GM23338 (cell line): ENCODE results near the gene PTPRJ. TPM values are rescaled to one million over a fixed set of nuclear protein-coding genes. Genes with fewer than 3 reads are reported as not detected.

Experiments
- ATAC-seq: fragments of 200-7000 bp; cut with Tn5 transposase; 3 replicates; pipeline ENCODE4 v1.9.1; 2020
- DNase-seq: peaks from one replicate; pipeline ENCODE4 v3.0.0-alpha.2; 2015; ENCODE audit warnings: low spot score
- H2AFZ ChIP-seq: fragments of 200-600 bp; sonication (generic); 2 replicates; pipeline ENCODE4 v1.8.0; 2016; ENCODE audit warnings: antibody characterized with exemption, mild to moderate bottlenecking, moderate library complexity
- H3F3A ChIP-seq: fragments of 200-600 bp; sonication (generic); replicated peaks from 2 replicates; pipeline ENCODE4 v1.8.0; 2017; ENCODE audit warnings: antibody characterized with exemption, mixed run types, low read depth
- H3K27ac ChIP-seq: fragments of 200-600 bp; sonication (generic); 2 replicates; pipeline ENCODE4 v1.6.1; 2016; ENCODE audit warnings: low read depth
- H3K27me3 ChIP-seq: fragments of 200-600 bp; sonication (generic); 2 replicates; pipeline ENCODE4 v1.8.0; 2016; ENCODE audit warnings: mild to moderate bottlenecking, mixed run types, moderate library complexity; ENCODE audit not compliant: insufficient read depth
- H3K36me3 ChIP-seq: fragments of 200-600 bp; sonication (generic); 2 replicates; pipeline ENCODE4 v1.8.0; 2016; ENCODE audit warnings: mild to moderate bottlenecking; ENCODE audit not compliant: insufficient read depth
- H3K4me1 ChIP-seq: fragments of 200-600 bp; sonication (generic); 2 replicates; pipeline ENCODE4 v1.8.0; 2016; ENCODE audit warnings: mild to moderate bottlenecking, moderate library complexity; ENCODE audit not compliant: insufficient read depth
- H3K4me2 ChIP-seq: fragments of 200-600 bp; sonication (generic); 2 replicates; pipeline ENCODE4 v1.7.1; 2017; ENCODE audit warnings: mixed run types
- H3K4me3 ChIP-seq: fragments of 200-600 bp; sonication (generic); 2 replicates; pipeline ENCODE4 v1.6.1; 2016; ENCODE audit warnings: mixed run types
- H3K79me2 ChIP-seq: fragments of 200-600 bp; sonication (generic); replicated peaks from 2 replicates; pipeline ENCODE4 v1.8.0; 2017; ENCODE audit warnings: mild to moderate bottlenecking; ENCODE audit not compliant: insufficient read depth
- H3K9me2 ChIP-seq: fragments of 200-600 bp; sonication (generic); 2 replicates; pipeline ENCODE4 v1.8.0; 2017; ENCODE audit not compliant: insufficient read depth
- H4K20me1 ChIP-seq: fragments of 200-600 bp; sonication (generic); replicated peaks from 2 replicates; pipeline ENCODE4 v1.8.0; 2017; ENCODE audit warnings: mild to moderate bottlenecking; ENCODE audit not compliant: insufficient read depth
- H3K27ac Mint-ChIP-seq: 2 replicates; pipeline ENCODE4 v1.8.0; 2020; ENCODE audit warnings: inconsistent platforms, mild to moderate bottlenecking, moderate library complexity, mixed read lengths
- H3K27me3 Mint-ChIP-seq: 3 replicates; pipeline ENCODE4 v1.8.0; 2022; ENCODE audit warnings: low read depth, mild to moderate bottlenecking, moderate library complexity, mixed read lengths, inconsistent platforms; ENCODE audit not compliant: insufficient read depth, poor library complexity
- H3K36me3 Mint-ChIP-seq: 3 replicates; pipeline ENCODE4 v1.8.0; 2021; ENCODE audit warnings: low read depth, mild to moderate bottlenecking, inconsistent platforms, moderate library complexity, mixed read lengths
- H3K4me1 Mint-ChIP-seq: 3 replicates; pipeline ENCODE4 v1.8.0; 2020; ENCODE audit warnings: mild to moderate bottlenecking, inconsistent platforms, mixed read lengths
- H3K4me3 Mint-ChIP-seq: 3 replicates; pipeline ENCODE4 v1.8.0; 2021; ENCODE audit warnings: moderate library complexity, mild to moderate bottlenecking, inconsistent platforms, mixed read lengths
- H3K9me3 Mint-ChIP-seq: 3 replicates; pipeline ENCODE4 v1.8.0; 2020; ENCODE audit warnings: moderate library complexity, mild to moderate bottlenecking, inconsistent platforms, mixed read lengths
- CREB1 ChIP-seq: fragments of 250-450 bp; sonication (Bioruptor Pico); IDR thresholded peaks from 2 replicates; pipeline ENCODE4 v1.5.0; 2020; ENCODE audit warnings: low read depth, mild to moderate bottlenecking, moderate library complexity
- CTCF ChIP-seq, 2 experiments: fragments of 200-600 bp in 1 of 2; sonication (generic) in 1 of 2; conservative IDR thresholded peaks; 2 replicates each; pipeline versions ENCODE4 v1.5.1 to v1.6.1; 2016 to 2017; ENCODE audit warnings: antibody characterized with exemption in 2 of 2, low read depth in 2 of 2, mild to moderate bottlenecking in 2 of 2, moderate library complexity in 1 of 2
- EZH2 ChIP-seq: fragments of 200-600 bp; sonication (generic); IDR thresholded peaks from one replicate; pipeline ENCODE4 v1.8.0; 2017; ENCODE audit warnings: antibody characterized with exemption, mild to moderate bottlenecking, low read depth; ENCODE audit not compliant: unreplicated experiment
- EZH2phosphoT487 ChIP-seq: fragments of 200-600 bp; sonication (generic); IDR thresholded peaks from one replicate; pipeline ENCODE4 v1.8.1; 2018; ENCODE audit warnings: antibody characterized with exemption; ENCODE audit not compliant: unreplicated experiment
- JUNB ChIP-seq: IDR thresholded peaks from one replicate; pipeline ENCODE4 v1.6.1; 2016; ENCODE audit warnings: antibody characterized with exemption; ENCODE audit not compliant: unreplicated experiment
- NANOG ChIP-seq: IDR thresholded peaks from 2 replicates; pipeline ENCODE4 v1.6.1; 2016; ENCODE audit warnings: antibody characterized with exemption, borderline replicate concordance
- POLR2AphosphoS5 ChIP-seq: IDR thresholded peaks from 2 replicates; pipeline ENCODE4 v1.6.1; 2016; ENCODE audit warnings: antibody characterized with exemption, low read depth
- STAT1 ChIP-seq: IDR thresholded peaks from one replicate; pipeline ENCODE4 v1.6.1; 2016; ENCODE audit warnings: antibody characterized with exemption; ENCODE audit not compliant: unreplicated experiment
- ZNF114 ChIP-seq: fragments of 250-450 bp; sonication (Bioruptor Pico); IDR thresholded peaks from 2 replicates; pipeline ENCODE4 v1.5.0; 2020; ENCODE audit warnings: mild to moderate bottlenecking, moderate library complexity
- ZNF331 ChIP-seq: fragments of 250-450 bp; sonication (Bioruptor Pico); IDR thresholded peaks from 2 replicates; pipeline ENCODE4 v1.5.0; 2020; ENCODE audit warnings: low read depth, mild to moderate bottlenecking, moderate library complexity
- polyA plus RNA-seq: library from polyadenylated mRNA; unstranded; fragments of >200 nt; fragmentation: Nextera tagmentation; extraction: Ambion mirVana; gene quantifications from 2 replicates; pipeline ENCODE4 v1.2.1, GENCODE V29; 2016
- total RNA-seq: library from RNA; depleted of rRNA; stranded (reverse); fragments of >200 nt; shearing (Covaris generic); gene quantifications from 2 replicates; pipeline ENCODE4 v1.2.3, GENCODE V29; 2014
- TF ChIP-seq, protein P1 (sequence below): IDR thresholded peaks from one replicate; pipeline ENCODE4 v1.6.1; 2018; ENCODE audit warnings: antibody characterized with exemption; ENCODE audit not compliant: unreplicated experiment

PTPRJ gene
- total and polyA plus RNA-seq, 2 experiments from 2014 or later, result 4.2 to 16.0 TPM

- Histone ChIP-seq H3K27ac (peak overlapping the region; percentile 76), H3K27me3 (no peaks in the 10 kb centered on the region), H3K79me2 (peaks cover 7% of the 10 kb centered on the region; the same call in 1 of the 2 replicates), H4K20me1 (no peaks in the 10 kb centered on the region; the same call in 1 of the 2 replicates), H3K4me3 (no peak overlapping the region), H2AFZ (no peak overlapping the region), H3K9me2 (no peaks in the 10 kb centered on the region), H3F3A (no peaks in the 10 kb centered on the region), H3K4me2 (peak overlapping the region; percentile 46), H3K36me3 (no peaks in the 10 kb centered on the region), H3K4me1 (peaks cover 30% of the 10 kb centered on the region)
- DNase-seq, result peak; percentile 61
- Mint-ChIP-seq H3K9me3 (no peaks in the 10 kb centered on the region), H3K4me3 (peak overlapping the region; percentile 17; the same call in 1 of the 3 replicates), H3K27ac (peak overlapping the region; percentile 89), H3K27me3 (peaks cover 4% of the 10 kb centered on the region), H3K4me1 (peaks cover 35% of the 10 kb centered on the region), H3K36me3 (no peaks in the 10 kb centered on the region)
- peak; percentile 75 for ATAC-seq
- TF ChIP-seq NANOG (no peak), ZNF331 (CRISPR knock-in tag) (no peak), EZH2 (no peak), CTCF (conservative IDR thresholded peaks at IDR 0.05; ENCODE audit: low read depth in 2 of 2) (peak in 1 of 2 experiments; percentile 27; a peak in 1 of 4 replicates), POLR2AphosphoS5 (no peak), STAT1 (no peak)
Measured at GRCh38 chr11:48096588-48097525, 116.5 kb downstream of the PTPRJ start.

DNA sequence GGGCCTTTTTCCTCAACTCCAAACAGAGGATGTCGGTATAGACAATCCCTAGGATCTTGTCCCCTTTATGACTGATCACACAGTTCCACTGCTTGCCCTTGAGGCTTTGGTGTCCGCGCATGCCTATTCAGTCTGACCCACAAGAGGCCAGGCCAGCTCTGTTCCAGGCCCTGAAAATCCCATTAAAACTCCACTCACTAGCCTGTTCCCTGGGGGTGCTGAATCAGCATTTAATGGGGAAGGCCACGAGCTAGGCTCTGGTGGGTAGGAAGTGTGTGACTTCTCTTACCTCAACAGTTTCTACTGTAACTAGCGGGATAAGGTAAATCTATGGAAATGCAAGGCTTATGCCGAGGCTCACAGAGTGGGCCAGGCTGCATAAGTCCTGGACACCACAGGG, 117.7 kb downstream of the PTPRJ start:
- no peaks in the 10 kb centered on the region for H3K27me3 ChIP-seq
- H3K9me2 ChIP-seq, result no peaks in the 10 kb centered on the region
- no peaks in the 10 kb centered on the region for H3F3A ChIP-seq
- H3K4me3 ChIP-seq, result no peak overlapping the region
- Mint-ChIP-seq H3K27me3 (peaks cover 4% of the 10 kb centered on the region), H3K9me3 (no peaks in the 10 kb centered on the region), H3K4me1 (peaks cover 38% of the 10 kb centered on the region), H3K36me3 (no peaks in the 10 kb centered on the region), H3K27ac (peak overlapping the region; percentile 94), H3K4me3 (no peak overlapping the region)
- no peak overlapping the region for H2AFZ ChIP-seq
- H3K79me2 ChIP-seq, result peaks cover 8% of the 10 kb centered on the region; the same call in 1 of the 2 replicates
- H3K36me3 ChIP-seq, result no peaks in the 10 kb centered on the region
- peaks cover 33% of the 10 kb centered on the region for H3K4me1 ChIP-seq
- no peaks in the 10 kb centered on the region for H4K20me1 ChIP-seq
- H3K4me2 ChIP-seq, result no peak overlapping the region; the same call in 1 of the 2 replicates
- no peak overlapping the region; the same call in 1 of the 2 replicates for H3K27ac ChIP-seq
- ATAC-seq (no peak), DNase-seq (no peak)
- TF ChIP-seq CREB1 (no peak), ZNF331 (CRISPR knock-in tag) (no peak), NANOG (no peak), POLR2AphosphoS5 (no peak), EZH2 (no peak), JUNB (no peak), EZH2phosphoT487 (no peak), ZNF114 (CRISPR knock-in tag) (no peak), STAT1 (no peak)
- TF ChIP-seq, protein P1, sequence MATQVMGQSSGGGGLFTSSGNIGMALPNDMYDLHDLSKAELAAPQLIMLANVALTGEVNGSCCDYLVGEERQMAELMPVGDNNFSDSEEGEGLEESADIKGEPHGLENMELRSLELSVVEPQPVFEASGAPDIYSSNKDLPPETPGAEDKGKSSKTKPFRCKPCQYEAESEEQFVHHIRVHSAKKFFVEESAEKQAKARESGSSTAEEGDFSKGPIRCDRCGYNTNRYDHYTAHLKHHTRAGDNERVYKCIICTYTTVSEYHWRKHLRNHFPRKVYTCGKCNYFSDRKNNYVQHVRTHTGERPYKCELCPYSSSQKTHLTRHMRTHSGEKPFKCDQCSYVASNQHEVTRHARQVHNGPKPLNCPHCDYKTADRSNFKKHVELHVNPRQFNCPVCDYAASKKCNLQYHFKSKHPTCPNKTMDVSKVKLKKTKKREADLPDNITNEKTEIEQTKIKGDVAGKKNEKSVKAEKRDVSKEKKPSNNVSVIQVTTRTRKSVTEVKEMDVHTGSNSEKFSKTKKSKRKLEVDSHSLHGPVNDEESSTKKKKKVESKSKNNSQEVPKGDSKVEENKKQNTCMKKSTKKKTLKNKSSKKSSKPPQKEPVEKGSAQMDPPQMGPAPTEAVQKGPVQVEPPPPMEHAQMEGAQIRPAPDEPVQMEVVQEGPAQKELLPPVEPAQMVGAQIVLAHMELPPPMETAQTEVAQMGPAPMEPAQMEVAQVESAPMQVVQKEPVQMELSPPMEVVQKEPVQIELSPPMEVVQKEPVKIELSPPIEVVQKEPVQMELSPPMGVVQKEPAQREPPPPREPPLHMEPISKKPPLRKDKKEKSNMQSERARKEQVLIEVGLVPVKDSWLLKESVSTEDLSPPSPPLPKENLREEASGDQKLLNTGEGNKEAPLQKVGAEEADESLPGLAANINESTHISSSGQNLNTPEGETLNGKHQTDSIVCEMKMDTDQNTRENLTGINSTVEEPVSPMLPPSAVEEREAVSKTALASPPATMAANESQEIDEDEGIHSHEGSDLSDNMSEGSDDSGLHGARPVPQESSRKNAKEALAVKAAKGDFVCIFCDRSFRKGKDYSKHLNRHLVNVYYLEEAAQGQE, result no peak
